Endothelial cell of umbilical vein (primary cell): ENCODE results near the gene RABGGTA.

ENCODE experiments used
- CTCF ChIP-seq, 2 donors: IDR thresholded peaks; 1 replicate in 1 of 2; 2 replicates in 1 of 2; pipeline ENCODE4 v1.5.1; 2011; ENCODE audit warnings: low read length in 2 of 2, mild to moderate bottlenecking in 2 of 2, moderate library complexity in 2 of 2, control low read depth in 1 of 2, inconsistent platforms in 1 of 2, low read depth in 1 of 2; ENCODE audit not compliant: insufficient read depth in 1 of 2; ENCODE audit errors: extremely low read depth in 1 of 2
- EZH2 ChIP-seq: IDR thresholded peaks from 2 replicates; pipeline ENCODE4 v1.6.1; 2012; ENCODE audit warnings: borderline replicate concordance, low read depth, mild to moderate bottlenecking, moderate library complexity, low read length, inconsistent platforms; ENCODE audit not compliant: severe bottlenecking
- POLR2A ChIP-seq: IDR thresholded peaks from 2 replicates; pipeline ENCODE4 v1.6.1; 2012; ENCODE audit warnings: low read depth, mild to moderate bottlenecking, control low read depth, low read length
- POLR2AphosphoS5 ChIP-seq: IDR thresholded peaks from 2 replicates; pipeline ENCODE4 v1.6.1; 2012; ENCODE audit warnings: low read depth, mild to moderate bottlenecking, control low read depth, low read length, moderate library complexity; ENCODE audit not compliant: insufficient read depth

DNA sequence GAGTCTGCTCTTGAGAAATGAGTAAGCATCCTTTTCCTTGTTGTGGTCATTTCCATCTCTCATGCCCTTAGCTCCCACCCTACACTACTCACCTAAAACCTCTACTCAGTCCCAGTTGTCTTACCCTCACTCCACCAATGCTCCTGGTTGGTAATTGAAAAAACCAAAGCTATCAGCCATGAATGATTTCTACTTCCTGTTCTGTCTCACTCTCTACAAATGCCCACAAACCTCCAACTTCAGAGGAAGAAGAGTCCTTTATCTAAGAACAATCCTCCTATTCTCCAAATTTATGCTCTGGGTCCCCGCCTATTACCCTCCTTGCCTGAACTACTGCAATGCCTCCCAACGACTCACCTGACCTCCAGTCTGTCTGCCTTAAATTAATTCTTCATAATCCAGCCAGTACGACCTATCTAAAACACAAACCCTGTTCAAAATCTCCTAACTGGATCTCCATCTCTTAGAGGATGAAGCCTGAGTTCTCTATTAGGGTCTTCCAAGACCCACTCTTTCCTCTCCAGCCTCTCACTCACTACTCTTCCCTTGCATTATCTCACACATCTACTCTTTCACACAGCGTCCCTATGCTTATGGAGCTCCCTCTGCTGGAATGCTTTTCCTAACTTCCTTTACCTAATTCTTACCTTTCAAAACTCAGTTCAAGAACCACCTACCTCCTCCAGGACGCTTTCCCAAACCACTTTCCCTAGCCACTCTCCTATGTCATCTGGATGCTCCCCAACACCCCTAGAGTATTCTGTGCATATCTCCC lies 26.0 kb upstream of the RABGGTA start:
- TF ChIP-seq CTCF (IDR thresholded peaks at IDR 0.05; ENCODE audit: extremely low read depth in 1 of 2, insufficient read depth in 1 of 2, low read depth in 1 of 2, low read length in 2 of 2): peak; percentile 13 to 45
- TF ChIP-seq POLR2A: no peak
- TF ChIP-seq POLR2AphosphoS5: no peak
- TF ChIP-seq EZH2: no peak
